ENCODE results near the gene ARHGEF4. TPM values are rescaled to one million over a fixed set of nuclear protein-coding genes. Genes with fewer than 3 reads are reported as not detected.

The ARHGEF4 gene
- total RNA-seq, 2 donors from 2014 or later, result 50.3 to 54.7 TPM

DNA sequence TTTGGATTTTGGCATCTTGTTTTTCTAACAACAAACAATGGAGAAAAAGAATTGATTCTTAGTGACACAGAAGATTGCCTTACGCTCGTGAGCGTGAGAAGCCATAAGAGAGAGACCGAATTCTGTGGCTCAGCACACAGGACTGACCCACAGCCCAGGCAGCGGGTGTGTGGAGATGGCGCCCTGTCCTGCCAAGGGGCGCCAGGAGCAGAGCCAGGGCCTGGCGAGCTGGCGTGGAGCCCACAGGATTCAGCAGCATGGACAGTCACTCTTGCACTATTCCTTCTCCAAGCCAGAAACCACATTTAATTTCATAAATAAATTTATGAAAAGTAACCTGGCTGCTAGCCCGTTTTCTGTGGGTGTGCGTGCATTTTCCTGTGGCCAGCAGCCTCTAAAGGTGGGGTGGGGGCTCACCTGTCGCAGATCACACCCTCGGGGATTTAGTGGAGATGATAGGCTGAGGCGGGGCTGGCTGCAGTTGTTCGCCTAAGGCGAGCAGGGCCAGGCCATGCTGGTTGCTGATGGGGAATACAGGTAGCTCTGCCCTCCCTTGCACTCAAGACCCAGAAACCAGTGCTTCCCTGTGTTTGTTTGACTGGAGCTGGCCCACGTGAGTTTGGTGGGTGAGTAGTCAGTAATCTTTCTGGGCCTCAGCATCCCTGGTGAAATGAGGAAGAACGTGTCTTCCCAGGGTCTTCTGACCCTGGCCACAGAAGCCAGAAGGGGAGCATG, 210.4 kb downstream of the ARHGEF4 start:
- Mint-ChIP-seq H3K27ac (peak overlapping the region; percentile 68), H3K4me1 (no peaks in the 10 kb centered on the region), H3K27me3 (ENCODE audit: insufficient read depth) (no peaks in the 10 kb centered on the region), H3K9me3 (no peaks in the 10 kb centered on the region), H3K4me3 (no peak overlapping the region), H3K36me3 (ENCODE audit: low read depth) (peaks cover 51% of the 10 kb centered on the region)
- Histone ChIP-seq H3K4me3 (ENCODE audit: low read length) (no peak overlapping the region), H3K9ac (ENCODE audit: extremely low read depth, low read length, poor library complexity, severe bottlenecking) (no peak overlapping the region), H3K27ac (ENCODE audit: low read depth, low read length) (no peak overlapping the region), H3K4me1 (ENCODE audit: control insufficient read depth, insufficient read depth, low read length) (no peaks in the 10 kb centered on the region), H3K36me3 (ENCODE audit: control insufficient read depth, insufficient read depth, low read length) (peaks cover 72% of the 10 kb centered on the region), H3K9me3 (ENCODE audit: control insufficient read depth, low read length) (no peaks in the 10 kb centered on the region), H3K27me3 (ENCODE audit: control insufficient read depth, insufficient read depth, low read length, poor library complexity, severe bottlenecking) (no peaks in the 10 kb centered on the region)
- 91 to 98% methylated on average over 10 to 18 of the region's 18 CpGs for WGBS, 2 experiments (ENCODE audit: insufficient coverage in 1 of 2, insufficient read length in 1 of 2)
- DNase-seq, result no peak
- TF ChIP-seq, protein P1, sequence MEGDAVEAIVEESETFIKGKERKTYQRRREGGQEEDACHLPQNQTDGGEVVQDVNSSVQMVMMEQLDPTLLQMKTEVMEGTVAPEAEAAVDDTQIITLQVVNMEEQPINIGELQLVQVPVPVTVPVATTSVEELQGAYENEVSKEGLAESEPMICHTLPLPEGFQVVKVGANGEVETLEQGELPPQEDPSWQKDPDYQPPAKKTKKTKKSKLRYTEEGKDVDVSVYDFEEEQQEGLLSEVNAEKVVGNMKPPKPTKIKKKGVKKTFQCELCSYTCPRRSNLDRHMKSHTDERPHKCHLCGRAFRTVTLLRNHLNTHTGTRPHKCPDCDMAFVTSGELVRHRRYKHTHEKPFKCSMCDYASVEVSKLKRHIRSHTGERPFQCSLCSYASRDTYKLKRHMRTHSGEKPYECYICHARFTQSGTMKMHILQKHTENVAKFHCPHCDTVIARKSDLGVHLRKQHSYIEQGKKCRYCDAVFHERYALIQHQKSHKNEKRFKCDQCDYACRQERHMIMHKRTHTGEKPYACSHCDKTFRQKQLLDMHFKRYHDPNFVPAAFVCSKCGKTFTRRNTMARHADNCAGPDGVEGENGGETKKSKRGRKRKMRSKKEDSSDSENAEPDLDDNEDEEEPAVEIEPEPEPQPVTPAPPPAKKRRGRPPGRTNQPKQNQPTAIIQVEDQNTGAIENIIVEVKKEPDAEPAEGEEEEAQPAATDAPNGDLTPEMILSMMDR (conservative IDR thresholded peaks at IDR 0.05), result no peak

DNA sequence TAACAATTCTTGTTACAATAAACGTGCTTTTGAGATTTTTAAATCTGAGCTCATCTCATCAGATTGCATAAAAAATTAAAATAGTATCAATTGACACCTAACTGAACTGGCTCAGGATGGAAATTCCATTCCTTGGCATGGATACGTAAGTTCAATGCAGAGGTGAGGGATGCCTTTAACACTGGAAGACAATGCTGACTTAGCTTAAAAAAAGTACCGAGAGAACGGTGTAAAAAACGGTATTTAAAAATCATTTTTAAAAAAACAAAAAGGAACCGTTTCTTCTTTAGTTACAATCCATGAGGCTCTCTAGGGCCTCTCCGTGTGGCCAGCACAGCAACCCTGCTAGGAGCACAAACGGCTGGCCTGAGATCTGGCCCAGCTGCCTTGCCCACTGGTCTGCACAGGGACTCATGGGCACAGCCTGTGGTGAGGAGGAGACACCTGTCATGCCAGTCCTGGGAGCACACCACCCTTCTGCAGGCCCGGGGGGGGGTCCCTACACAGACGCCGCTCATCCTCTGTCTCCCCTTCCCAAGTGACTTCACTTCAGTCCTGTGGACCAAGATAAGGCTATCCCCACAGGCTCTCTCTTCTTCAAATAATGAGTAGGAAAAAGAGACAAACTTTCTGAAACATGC, 211.3 kb downstream of the ARHGEF4 start:
- H3K27me3 Mint-ChIP-seq (ENCODE audit: insufficient read depth), result no peaks in the 10 kb centered on the region
- no peaks in the 10 kb centered on the region for H3K4me1 Mint-ChIP-seq
- WGBS, 2 experiments (ENCODE audit: insufficient coverage in 1 of 2, insufficient read length in 1 of 2), result 90 to 93% methylated on average over 10 to 11 of the region's 11 CpGs
- no peak for DNase-seq
- Histone ChIP-seq H3K36me3 (ENCODE audit: control insufficient read depth, insufficient read depth, low read length) (peaks cover 72% of the 10 kb centered on the region), H3K9me3 (ENCODE audit: control insufficient read depth, low read length) (no peaks in the 10 kb centered on the region), H3K4me3 (ENCODE audit: low read length) (no peak overlapping the region), H3K27me3 (ENCODE audit: control insufficient read depth, insufficient read depth, low read length, poor library complexity, severe bottlenecking) (no peaks in the 10 kb centered on the region), H3K27ac (ENCODE audit: low read depth, low read length) (no peak overlapping the region), H3K9ac (ENCODE audit: extremely low read depth, low read length, poor library complexity, severe bottlenecking) (no peak overlapping the region), H3K4me1 (ENCODE audit: control insufficient read depth, insufficient read depth, low read length) (no peaks in the 10 kb centered on the region)
- H3K27ac Mint-ChIP-seq, result no peak overlapping the region
- H3K36me3 Mint-ChIP-seq (ENCODE audit: low read depth), result peaks cover 60% of the 10 kb centered on the region
- no peaks in the 10 kb centered on the region for H3K9me3 Mint-ChIP-seq
- no peak overlapping the region for H3K4me3 Mint-ChIP-seq
- TF ChIP-seq, protein P1 (conservative IDR thresholded peaks at IDR 0.05), result no peak

DNA sequence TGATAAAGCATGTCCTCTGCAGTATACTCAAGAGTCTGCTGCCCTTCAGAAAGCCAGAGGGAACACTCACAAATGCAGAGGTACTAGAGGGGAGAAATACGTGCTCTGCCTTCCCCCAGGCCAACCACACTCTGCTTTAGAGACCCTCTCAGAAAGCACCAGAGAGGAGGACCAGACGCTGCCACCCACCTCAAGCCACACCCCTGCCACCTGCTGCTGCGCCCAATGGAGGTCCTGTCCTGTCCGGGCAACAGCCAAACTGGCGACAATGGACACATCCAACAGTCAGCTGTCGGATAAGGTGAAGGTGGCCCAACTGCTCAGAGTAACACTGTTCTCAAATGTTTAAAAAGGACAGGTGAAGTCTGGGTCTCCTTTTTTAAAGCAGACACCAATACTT, 211.9 kb downstream of the ARHGEF4 start:
- peaks cover 66% of the 10 kb centered on the region for H3K36me3 Mint-ChIP-seq (ENCODE audit: low read depth)
- 88% methylated on average over 6 of the region's 6 CpGs; no CpG with 5 or more reads in 1 of the 2 experiments for WGBS, 2 experiments (ENCODE audit: insufficient coverage in 1 of 2, insufficient read length in 1 of 2)

More for the DNA sequence above, 211.9 kb downstream of the ARHGEF4 start:
- TF ChIP-seq, protein P1 (conservative IDR thresholded peaks at IDR 0.05), result no peak
- DNase-seq, result no peak
- no peaks in the 10 kb centered on the region for H3K4me1 Mint-ChIP-seq
- H3K27ac Mint-ChIP-seq, result no peak overlapping the region
- no peaks in the 10 kb centered on the region for H3K27me3 Mint-ChIP-seq (ENCODE audit: insufficient read depth)
- Histone ChIP-seq H3K27ac (ENCODE audit: low read depth, low read length) (no peak overlapping the region), H3K9me3 (ENCODE audit: control insufficient read depth, low read length) (no peaks in the 10 kb centered on the region), H3K4me3 (ENCODE audit: low read length) (no peak overlapping the region), H3K4me1 (ENCODE audit: control insufficient read depth, insufficient read depth, low read length) (no peaks in the 10 kb centered on the region), H3K9ac (ENCODE audit: extremely low read depth, low read length, poor library complexity, severe bottlenecking) (no peak overlapping the region), H3K36me3 (ENCODE audit: control insufficient read depth, insufficient read depth, low read length) (peaks cover 77% of the 10 kb centered on the region), H3K27me3 (ENCODE audit: control insufficient read depth, insufficient read depth, low read length, poor library complexity, severe bottlenecking) (no peaks in the 10 kb centered on the region)
- no peak overlapping the region for H3K4me3 Mint-ChIP-seq
- H3K9me3 Mint-ChIP-seq, result no peaks in the 10 kb centered on the region
